HG03066 (cell line): Measurements from ENCODE around the gene EIF4B.
"Not testable (repeated sequence)": the region's sequence is repeated elsewhere in the genome, so short reads cannot be mapped to it uniquely, and the experiment has no call there.

Experiments
- ATAC-seq: cut with Tn5 transposase; IDR thresholded peaks from one replicate; pipeline ENCODE4 v1.9.1; 2021; ENCODE audit warnings: low read depth; ENCODE audit not compliant: unreplicated experiment

The EIF4B gene, protein sequence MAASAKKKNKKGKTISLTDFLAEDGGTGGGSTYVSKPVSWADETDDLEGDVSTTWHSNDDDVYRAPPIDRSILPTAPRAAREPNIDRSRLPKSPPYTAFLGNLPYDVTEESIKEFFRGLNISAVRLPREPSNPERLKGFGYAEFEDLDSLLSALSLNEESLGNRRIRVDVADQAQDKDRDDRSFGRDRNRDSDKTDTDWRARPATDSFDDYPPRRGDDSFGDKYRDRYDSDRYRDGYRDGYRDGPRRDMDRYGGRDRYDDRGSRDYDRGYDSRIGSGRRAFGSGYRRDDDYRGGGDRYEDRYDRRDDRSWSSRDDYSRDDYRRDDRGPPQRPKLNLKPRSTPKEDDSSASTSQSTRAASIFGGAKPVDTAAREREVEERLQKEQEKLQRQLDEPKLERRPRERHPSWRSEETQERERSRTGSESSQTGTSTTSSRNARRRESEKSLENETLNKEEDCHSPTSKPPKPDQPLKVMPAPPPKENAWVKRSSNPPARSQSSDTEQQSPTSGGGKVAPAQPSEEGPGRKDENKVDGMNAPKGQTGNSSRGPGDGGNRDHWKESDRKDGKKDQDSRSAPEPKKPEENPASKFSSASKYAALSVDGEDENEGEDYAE

DNA sequence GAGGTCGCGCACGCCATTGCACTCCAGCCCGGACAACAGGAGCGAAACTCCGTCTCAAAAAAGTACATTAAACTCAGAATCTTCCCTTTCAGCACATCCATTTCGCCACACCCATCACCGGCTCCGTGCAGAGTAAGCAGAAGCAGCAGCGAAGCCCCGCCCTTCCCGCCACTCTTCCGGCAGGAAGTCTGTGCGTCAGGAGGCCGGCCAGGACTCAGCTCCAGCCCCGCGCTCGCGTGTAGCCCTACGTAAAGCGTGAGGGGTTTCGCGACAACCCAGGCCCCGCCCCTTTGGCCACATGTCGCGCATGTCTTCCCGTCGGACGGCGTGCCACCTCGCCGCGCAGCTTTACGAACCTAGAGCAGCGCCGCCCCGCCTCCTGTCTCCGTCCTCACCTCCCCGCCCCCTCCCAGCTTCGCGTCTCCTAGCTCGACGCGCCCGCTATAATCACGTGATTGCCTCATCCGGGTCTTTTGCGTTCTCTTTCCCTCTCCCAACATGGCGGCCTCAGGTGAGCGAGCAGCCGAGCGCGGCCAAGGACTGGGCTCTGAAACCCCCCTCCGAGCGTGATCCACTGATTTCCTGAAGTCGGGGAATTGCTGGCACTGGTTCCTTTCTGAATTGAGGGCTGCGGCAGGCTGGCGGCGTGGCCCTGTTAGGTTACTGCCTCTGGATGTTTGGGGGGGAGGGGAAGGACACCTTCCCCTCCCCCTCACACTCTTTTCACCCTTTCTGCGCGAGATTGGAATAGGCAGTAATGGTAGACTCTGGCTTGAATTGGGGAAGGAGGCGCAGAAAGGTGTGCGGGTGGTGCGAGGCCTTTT lies at the start of gene EIF4B:
TSS of gene EIF4B (plus strand) at position 471 of the 824 bp plus-strand sequence. CDS start at position 499, 28 bp downstream.
- peak; percentile 95 for ATAC-seq

DNA sequence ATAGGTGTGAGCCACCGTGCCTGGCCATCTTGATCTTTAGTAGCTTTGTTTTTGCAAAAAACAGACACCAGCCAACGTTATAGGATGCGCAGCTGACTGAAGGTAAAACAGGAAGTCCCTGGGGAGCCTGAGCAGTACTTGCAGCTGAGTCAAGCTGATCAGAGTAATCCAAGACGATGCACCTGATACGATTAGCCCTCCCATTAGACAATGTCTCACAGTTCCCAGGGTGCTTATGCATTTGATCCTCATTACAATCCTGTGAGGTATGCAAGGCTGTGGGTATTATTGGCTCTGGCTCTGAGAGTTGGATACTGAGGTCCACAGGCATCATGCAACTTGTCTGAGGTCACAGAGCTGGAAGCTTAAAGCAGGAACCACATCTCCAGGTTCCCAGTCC lies 49.3 kb upstream of the EIF4B start:
- ATAC-seq, result no peak

DNA sequence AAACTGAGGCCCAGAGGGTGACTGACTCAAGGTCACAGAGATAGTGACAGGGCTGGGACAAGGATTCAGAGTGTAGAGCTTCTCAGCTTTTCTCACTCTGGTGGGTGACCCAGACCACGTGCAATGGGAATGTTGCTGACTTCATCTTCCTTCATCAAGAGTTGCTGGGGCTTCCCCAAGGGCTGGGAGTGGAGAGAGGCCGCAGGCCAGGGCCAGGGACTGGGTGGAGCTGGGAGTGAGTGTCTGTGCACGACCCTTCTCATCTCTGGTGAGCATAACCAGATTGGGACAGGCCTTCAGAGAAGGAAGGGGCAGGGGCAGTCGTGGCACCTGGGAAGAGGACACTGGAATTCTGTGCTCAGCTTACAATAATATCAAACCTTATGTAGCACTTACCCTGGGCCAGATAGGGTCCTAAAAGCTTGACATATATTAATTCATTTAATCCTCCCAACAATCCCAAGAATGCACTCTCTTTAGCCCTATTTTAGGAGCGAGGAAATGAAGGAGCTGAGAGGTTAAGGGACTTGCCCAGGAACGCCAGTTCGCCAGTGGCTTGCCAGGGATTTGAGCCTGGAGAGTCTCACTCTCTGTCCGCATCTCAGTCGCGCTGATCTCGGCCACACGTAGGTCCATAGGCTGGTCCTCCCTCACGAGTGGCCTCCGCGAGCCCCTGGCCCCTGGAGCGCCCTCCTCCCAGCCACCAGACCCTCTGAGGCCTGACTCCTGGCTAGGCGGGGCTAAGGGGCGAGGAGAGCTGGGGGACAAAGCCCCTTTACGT lies 41.5 kb upstream of the EIF4B start:
- ATAC-seq, result no peak

DNA sequence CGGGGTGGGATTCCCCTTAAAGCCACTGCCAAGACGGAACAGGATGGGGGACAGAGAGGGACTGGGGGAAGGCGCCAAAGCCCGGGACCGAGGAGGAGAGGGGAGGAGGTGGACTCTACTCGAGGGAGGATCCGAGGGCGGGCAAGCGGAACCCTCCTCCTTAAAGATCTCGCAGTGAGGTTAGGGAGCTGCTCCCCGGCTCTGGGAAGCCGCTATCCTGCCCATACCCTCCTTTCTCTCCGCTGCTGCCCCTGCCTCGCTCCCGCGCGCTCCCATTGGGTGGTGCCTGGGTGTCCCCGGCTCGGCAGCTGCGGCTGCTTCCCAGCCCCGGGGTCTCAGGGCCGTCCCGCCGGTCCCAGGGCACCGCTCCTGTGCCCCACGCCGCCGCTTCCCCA lies 40.9 kb upstream of the EIF4B start:
- ATAC-seq, result no peak

DNA sequence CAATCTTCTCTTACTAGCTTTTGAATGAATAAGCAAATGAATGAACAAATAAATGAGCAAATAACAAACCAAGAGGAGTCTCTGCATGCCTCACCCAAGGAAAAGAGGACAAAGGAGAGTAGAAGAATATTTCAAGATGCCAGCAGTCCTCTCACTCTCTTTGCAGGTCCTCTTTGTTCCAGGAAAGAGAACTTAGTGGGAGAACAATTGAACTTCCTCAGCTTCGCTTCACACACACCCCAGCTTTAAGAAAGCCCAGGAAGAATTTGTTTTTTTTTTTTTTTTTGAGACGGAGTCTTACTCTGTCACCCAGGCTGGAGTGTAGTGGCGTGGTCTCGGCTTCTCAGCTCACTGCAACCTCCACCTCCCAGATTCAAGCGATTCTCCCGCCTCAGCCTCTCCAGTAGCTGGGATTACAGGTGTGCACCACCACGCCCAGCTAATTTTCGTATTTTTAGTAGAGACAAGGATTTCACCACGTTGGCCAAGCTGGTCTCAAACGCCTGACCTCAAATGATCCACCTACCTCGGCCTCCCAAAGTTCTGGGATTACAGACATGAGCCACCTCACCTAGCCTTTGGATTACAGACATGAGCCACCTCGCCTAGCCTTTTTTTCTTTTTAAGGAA lies 37.0 kb upstream of the EIF4B start:
- ATAC-seq, result no peak

DNA sequence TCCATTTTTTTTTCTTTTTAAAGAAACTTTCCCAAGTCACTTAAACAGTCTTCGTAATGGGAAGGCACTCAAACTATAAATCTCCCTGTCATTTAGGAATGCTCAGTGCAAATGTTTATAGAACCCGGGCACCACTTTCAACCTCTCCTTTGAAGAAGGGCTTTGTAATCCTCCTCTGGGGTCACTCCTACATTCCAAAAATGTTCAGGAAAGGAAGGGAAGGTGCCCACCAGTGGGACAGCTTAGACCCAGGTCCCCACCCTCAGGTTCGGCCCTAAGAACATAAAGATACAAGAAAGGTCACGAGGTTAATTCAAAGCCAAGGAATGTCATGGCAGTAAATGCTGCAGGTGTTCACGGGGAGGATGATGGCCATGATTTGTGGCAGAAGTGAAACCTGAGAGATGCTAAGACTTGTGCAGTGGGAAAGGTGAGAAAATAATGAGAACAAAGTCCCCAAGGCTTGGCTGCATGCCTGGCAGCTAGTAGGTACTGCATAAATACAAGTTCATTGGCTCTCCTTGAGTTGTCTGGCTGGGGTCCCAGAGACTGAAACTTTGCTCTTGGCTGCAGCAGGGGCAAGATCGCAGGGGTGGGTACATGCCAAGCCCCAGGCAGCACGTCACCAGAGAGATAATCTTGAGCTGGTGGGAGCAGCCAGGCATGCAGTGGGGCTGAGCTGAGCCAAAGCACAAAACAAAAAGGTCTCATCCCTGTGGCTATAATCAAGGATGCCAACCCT lies 36.3 kb upstream of the EIF4B start:
- ATAC-seq, result no peak

DNA sequence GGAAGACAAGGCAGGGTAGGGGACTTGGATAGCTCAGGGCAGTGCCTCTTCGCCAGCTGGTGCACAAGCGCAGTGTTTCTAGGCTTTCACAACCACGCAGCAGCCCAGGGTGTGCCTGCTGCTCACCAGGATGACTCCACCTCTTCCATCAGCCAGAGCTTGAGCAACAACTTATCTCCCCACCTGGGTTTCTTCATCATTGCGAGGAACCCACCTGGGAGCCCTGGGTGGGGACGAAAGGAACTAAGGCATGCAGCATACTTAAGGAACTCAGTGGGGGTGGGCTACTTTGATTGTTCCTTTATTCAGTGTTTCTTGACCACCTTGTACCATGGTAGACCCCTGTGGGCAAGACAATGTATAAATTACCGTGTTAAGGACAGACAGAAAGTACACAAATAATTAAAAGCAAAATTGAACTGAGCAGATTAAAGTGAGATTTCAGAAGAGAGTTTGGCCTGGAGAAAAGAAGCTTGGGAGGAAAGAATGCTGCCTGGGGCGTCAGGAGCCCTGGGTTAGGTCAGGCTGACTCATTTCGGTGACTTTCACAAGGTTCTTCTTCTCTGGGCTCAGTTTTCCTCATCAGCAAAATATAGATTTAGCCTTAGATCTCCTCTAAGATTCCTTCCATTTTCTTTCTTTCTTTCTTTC lies 34.5 kb upstream of the EIF4B start:
- no peak for ATAC-seq

DNA sequence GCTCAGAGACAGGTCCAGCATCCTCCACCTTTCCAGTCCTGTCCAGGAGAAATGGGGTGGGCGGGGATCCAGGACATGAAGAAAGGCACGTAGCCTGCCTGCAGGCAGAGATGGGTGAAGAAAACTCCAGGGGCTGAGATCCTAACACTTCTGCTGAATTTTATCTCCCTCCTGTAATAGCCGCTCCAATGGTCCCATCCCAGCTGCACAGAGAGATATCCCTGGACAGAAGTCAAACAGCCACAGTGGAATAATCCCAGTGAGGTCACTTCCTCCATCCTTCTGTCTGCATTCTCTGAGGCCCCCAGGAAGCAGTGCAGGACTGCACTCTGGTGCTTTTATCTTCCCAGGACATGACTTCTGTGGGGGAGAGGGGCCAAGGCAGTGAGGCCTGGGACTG lies 31.1 kb upstream of the EIF4B start:
- ATAC-seq, result no peak

DNA sequence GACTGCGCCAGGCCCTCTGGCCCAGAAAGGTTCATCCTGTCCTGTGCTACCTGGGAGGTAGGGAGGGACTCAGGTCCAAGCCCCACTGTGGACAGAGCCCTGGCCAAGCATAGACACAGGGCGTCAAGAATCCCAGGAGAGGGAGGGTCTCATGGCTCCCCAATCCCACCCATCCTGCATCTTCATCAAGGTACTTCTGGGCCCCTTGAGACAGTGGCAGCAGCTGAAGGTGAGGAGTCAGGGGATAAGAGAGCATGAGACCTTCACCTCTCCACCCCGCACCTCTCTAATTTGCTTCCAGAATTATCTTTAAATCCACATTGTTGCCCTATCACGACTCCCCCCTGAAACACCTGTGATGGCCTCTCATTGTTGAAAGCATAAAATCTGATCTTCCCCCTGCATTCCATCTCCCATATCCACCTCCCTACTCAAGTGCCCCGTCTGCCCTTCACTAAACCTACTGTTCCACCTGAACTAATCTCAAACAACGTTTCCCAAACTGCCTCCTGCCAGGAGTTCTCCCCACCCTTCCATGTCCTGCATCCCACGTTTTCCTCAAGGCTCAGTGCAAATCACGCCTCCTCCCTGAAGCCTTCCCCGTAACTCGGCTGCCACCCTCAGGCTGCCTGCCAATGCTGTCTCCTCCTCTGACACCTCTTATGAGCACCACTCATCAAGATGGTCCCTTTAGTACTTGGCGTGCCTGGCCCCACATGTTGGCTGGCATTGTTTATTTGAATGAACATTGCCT lies 30.3 kb upstream of the EIF4B start:
- ATAC-seq, result no peak

DNA sequence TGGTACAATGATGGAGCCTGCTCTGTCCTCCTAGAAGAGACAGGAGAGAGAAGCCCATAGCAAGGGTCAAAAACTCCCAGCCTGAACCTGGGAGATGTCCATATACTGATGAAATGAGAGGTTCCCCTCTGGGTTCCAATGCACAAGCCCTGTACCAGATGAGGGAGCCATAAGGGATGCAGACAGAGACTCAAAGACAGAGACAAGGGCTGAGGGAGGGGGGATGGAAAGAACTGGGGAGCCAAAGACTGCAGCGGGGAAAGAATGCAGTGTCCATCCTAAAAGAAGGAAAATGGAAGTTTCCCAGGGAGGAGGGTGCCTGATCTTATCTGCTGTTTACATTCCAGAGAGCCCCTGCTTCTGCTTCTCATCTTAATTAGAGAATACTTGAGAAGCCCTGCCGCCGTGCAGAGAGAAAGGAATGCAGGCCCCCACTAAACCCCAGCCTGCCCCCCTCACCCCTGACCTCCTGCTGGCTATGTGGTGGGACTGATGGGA lies 29.6 kb upstream of the EIF4B start:
- no peak for ATAC-seq

DNA sequence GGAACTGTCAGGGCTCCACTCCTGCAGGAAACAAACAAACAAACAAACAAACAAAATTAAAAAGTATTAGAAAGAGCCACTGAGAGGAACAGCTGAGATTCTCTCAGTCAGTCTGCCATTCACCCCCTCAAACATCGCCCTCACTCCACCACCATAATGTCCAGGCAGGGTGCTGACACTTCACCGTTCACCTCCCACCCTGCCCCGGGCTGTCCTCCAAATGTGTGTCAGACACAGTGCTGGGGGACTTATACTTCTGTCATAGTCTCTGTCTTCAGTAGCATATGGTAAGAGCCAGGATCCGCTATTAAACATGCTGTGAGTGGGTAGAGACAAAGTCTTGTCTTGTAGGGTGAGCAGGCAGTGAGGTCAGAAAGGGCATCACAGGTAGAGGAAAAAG lies 29.1 kb upstream of the EIF4B start:
- ATAC-seq, result no peak

DNA sequence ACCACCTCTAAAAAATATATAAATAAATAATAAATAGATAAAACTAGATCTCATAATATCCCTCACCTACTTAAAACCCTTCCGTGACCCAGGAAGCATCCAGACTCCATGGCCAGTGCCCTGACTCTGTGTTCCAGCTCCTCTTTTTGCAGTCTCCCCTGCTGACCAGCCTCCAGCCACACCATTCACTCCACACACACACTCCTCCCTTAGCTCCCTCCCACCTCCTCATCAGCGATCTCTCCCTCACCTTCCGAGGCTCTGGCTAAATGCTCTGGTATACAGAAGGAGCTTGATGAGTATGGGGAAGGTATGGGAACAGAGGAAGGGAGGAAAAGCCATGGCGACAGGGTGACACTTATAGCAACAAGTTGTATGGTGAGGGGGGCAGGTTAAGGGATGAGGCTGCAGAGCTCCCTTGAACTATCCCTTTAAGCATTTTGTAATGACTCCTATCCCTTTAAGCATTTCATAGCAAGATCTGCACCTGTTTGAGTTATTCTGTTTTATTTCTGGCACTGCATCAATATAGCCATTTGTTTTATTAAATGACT lies 26.1 kb upstream of the EIF4B start:
- no peak for ATAC-seq

DNA sequence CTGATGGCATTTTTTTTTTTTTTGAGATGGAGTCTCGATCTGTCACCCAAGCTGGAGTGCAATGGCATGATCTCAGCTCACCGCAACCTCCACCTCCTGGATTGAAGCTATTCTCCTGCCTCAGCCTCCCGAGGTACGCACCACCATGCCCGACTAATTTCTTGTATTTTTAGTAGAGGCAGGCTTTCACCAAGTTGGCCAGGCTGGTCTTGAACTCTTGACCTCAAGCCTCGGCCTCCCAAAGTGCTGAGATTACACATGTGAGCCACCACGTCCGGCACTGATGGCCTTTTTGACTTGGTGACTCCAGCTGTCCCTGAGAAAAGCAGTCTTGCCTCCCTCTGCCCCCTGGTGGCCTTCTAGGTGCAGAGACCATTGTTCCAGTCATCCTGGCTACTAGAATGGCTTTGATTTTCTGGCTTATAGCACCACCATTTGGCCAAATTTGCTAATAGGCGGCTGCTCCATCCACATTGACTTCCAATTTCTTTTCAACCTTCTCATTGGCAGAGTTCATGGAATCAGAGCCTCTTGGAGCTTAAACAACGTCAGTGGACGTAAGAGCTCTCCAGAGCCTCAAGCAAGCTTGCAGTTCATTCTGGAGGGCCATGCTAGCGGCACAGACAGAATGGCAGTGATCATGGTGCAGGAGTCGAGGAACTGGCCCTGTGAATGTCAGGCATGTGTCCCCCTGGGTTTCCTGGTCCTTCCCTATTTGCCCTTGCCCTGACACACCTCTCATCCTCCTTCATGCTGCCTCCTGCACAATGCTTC lies 25.4 kb upstream of the EIF4B start:
- no peak for ATAC-seq

DNA sequence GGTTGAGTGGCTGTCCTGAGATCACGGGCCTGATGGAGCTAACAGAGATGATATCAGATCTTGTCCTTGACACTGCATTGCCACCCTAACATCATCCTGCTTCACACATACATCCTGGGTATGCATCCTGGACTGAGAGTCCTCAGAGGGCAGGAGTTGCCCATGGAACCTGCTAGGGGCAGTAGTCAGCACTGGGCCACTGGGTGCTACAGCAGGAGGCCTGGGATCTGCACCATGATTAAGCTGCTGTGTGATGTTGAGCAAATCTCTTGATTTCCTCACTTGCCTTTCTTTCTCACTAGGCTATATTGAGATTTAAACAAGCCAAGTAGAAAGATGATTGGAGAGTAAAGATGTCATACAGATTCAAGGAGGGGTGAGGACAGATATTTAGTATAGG lies 22.1 kb upstream of the EIF4B start:
- ATAC-seq, result no peak

DNA sequence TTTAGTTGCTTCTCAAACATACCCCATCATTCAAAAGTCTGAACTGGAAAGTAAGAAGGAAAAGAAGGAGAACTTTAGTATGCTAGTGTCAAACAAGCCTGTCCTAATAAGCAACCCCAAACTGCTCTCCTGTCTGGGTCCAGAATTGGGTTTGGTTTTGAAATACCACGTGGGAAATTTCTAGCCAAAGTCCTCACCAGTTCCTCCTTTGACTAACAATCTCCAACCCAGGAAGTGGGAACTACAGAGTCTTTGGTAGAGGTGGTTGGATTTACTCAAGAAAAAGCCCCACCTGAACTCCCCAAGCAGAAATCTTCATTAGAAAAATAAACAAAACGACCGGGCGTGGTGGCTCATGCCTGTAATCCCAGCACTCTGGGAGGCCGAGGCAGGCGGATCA lies 17.4 kb upstream of the EIF4B start:
- ATAC-seq, result no peak

DNA sequence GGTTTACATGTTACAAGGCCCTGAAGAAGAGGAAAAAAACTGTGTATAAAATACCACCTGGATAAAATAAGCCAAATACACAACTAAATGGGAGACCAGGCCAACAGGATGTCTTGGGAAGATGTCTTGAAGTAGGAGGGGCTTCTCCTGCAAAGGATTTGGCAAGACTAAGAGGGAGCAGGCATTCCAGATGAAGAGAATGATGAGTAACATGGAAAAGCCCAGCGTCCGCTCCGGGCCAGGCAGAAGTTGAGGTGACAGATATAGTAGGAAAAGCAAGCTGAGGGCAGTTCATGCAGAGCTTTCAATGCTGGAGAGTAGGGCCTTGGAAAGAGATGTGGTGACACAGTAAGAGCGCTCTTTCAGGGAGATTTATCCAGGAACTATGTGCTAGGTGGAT lies 16.1 kb upstream of the EIF4B start:
- no peak for ATAC-seq

DNA sequence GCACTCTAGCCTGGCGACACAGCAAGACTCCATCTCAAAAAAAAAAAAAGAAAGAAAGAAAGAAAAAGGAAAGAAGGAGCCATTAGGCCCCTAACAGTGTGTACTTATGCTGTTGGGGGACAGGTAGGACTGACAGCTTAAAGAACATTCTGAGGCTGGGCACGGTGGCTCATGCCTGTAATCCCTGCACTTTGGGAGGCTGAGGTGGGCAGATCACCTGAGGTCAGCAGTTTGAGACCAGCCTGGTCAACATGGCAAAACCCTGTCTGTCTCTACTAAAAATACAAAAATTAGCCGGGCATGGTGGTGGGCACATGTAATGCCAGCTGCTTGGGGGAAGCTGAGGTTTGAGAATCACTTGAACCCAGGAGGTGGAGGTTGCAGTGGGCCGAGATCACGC lies 14.0 kb upstream of the EIF4B start:
- ATAC-seq, result not testable (repeated sequence)
